GM03348 (cell line): ENCODE measurements around the gene NEDD4.
A peak's percentile ranks its signal among the peaks of the same experiment; 100 is the strongest.
"Not testable (repeated sequence)": the region's sequence is repeated elsewhere in the genome, so short reads cannot be mapped to it uniquely, and the experiment has no call there.

Experiments
- DNase-seq: peaks from one replicate; pipeline ENCODE4 v3.0.0; 2012; ENCODE audit warnings: low spot score

The NEDD4 gene

DNA sequence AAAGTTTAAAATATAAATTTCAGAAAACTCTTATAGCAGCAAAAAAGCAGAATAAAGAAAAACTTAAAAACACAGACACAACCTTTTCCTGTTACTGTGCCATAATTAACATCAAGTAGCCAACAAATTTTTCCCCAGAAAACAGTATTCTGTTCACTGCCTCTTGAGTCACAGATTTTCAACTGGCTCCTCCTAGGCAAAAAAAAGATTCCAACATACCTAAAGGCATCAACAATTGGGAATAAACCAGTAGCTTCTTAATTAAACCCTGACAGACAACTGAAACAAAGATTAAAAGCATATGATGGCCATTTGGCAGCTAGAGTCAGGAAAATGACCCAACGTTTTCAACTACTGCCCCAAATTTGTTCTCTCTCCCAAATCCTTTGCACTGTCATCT is 10.9 kb upstream of the NEDD4 start:
- not testable (repeated sequence) for DNase-seq

DNA sequence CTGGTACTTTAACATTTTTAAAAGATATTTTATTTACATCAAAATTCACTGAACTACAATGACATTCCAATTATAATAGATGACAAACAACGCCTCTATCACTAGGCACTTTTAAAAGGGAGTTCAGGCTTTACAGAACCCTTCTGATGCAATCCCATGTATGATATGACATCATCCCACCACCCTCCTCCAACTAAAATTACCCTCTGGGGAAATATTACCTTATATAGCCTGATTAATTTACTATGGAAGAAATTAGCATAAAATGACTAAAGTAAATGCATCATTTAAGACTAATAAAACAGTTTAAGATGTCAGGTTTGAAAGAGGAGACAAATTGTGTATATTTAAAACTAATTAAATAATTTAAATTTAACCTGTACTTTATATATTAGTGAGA is 10.4 kb upstream of the NEDD4 start:
- not testable (repeated sequence) for DNase-seq

GRCh38 chr15:56003277-56003676 is 9.9 kb upstream of the NEDD4 start:
- not testable (repeated sequence) for DNase-seq

DNA sequence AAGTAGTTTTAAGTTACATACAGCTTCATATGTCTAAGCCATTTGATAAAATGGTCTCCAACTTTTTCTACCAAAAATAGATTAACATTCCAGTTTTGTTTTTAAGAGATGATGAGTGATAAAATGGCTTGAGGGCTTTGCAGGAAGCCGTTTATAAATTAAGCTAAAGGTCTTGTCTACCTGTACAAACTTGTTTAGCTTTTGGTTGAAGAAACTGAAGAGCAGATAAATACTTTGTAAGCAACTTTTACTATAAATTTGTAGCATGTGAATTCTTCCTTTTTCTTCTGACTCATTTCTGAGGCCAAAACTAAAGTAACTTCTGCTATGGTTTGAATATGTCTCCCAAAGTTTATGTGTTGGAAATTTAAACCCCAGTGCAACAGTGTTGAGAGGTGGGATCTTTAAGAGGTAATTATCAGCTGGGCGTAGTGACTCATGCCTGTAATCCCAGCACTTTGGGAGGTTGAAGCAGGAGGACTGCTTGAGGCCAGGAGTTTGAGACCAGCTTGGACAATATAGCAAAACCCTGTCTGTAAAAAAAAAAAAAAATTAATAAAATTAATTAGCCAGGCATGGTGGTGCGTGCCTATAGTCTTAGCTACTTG is 8.2 kb upstream of the NEDD4 start:
- no peak for DNase-seq

- no peak for DNase-seq
Observed at GRCh38 chr15:55999658-56000057, 6.2 kb upstream of the NEDD4 start.

- DNase-seq, result no peak
Observed at GRCh38 chr15:55998478-55998877, 5.1 kb upstream of the NEDD4 start.

DNA sequence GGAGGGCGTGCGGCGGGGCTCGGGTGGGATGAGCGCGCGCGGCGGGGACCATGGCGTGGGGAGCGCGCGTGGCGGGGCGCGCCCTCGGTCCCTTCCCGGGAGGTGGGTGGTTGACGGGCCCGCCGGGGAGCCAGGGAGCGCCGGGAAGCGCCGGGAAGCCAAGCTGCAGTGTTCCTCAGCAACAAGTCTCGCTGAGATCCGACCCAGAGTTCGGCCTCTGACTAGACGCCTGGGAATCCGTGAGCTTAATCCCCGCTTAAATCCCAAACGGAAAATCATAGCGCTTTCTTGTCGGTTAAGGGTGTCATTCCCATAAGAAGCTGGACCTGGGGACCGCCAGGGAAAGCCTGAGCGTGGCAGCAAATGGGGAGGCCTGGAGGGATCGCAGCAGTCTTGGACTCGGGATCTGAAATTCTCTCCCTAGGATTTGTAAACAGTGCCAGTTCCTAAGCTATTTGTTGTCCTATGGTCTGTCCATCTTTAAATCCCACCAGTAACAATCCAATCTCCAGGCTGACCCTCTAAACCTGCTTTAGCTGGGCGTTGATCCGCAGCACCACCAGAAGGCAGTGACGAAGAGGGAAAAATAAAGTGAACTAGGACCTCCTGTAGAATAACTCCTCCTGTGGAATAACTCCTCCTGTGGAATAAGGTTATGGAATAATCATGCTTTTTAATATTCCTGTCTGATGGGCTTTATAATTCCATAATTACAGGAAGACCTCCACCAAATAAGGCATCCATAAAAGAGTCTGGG is 570 bp upstream of the NEDD4 start:
- peak; percentile 40 for DNase-seq

DNA sequence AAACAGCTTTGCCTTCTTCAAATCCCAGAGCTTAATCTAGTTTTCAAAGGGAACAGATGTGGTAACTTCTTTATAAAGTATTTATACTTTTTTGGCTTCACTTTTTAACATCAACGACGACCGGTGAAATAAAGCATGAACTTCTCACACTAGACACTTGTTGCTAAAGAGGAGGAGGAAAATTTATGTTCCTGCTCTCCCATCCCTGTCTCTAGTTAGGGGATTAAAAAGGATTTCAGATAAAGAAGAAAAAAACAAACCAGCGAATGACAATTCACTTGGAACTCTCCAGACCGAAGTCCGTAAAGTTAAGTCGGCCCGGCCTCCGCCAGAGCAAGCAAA is 672 bp downstream of the NEDD4 start:
- no peak for DNase-seq

- no peak for DNase-seq
Observed at GRCh38 chr15:55991802-55992768, 1.3 kb downstream of the NEDD4 start.

- no peak for DNase-seq
Observed at GRCh38 chr15:55990998-55991397, 2.4 kb downstream of the NEDD4 start.

- DNase-seq, result no peak
Observed at GRCh38 chr15:55990516-55990915, 2.9 kb downstream of the NEDD4 start.

GRCh38 chr15:55989383-55989782 is 4.0 kb downstream of the NEDD4 start:
- DNase-seq, result no peak

DNA sequence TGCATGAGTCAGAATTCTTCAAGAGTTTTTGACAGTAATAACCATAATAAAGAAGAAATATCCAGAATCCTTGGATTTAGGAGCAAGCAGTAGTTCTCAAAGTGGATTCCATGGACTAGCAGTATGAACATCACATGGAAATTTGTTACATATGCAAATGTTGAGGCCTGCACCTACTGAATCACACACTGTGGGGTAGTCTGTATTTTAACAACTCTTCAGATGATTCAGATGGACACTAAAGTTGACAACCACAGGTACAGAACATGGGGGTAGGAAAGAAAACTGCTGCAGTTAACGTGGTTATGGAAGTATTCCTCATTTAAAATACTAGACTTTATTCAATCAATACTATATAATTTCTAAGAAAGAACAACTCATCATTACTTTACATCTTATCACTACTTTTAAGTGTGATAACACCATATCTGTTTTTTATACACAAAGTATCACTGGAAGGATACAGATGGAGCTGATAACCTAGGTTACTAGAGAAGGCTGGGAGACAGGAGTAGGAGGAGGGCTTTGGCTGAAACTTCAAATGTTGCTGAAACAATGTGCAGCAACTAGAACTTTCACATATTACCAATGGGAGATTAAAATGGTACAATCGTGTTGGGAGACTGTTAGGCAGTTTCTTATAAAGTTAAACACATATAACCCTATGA is 11.7 kb downstream of the NEDD4 start:
- no peak for DNase-seq

DNA sequence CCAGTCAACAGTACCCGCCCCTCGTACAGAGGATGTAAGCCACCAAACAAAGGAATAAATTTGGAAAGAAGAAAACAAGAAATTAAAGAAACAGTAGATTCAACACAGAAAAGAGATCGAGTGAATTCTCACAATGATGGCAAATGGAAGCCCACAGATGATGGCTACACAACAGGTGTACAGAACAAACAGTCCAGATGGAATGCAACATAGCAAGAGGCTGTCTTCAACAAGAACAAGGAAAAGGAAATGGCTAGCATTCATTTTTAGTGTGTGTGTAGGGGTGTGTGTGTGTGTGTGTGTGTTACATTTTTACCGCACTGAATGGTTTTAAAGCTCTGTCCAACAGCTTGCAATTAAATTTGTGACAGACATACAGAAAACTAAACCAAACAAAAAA is 12.9 kb downstream of the NEDD4 start:
- DNase-seq, result no peak

DNA sequence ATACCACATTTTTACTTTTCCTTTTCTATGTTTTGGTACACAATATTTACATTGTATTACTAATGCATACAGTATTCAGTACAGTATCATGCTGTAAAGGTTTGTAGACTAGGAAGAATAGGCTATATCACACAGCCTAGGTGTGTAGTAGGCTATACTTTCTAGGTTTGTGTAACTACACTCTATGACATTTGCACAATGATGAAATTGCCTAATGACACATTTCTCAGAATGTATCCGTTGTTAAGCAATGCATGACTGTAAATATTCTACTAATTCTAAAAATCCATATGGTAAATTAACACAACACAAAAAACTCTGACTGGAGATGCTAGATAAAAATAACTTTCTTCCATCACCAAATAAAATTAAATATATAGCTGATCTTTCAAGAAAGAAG is 16.2 kb downstream of the NEDD4 start:
- no peak for DNase-seq

DNA sequence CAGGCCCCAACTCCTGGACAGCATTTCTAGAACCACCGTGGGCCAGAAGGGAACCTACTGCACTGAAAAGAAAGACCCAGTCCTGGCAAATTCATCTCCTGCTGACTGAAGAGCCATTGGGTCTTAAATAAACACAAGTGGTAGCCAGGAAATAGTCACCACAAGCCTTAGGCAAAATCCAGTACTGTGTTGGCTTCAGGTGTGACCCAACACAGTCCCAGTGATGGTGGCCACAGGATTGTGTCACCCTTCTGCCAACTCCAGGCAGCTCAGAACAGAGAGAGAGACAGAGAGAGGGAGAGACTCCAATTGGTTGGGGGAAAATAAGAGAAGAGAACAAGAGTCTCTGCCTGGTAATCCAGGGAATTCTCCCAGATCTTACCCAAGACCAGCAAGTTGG is 23.1 kb downstream of the NEDD4 start:
- DNase-seq, result no peak

- DNase-seq, result no peak
Observed at GRCh38 chr15:55969582-55969981, 23.8 kb downstream of the NEDD4 start.

- DNase-seq, result no peak
Observed at GRCh38 chr15:55968923-55969322, 24.5 kb downstream of the NEDD4 start.

DNA sequence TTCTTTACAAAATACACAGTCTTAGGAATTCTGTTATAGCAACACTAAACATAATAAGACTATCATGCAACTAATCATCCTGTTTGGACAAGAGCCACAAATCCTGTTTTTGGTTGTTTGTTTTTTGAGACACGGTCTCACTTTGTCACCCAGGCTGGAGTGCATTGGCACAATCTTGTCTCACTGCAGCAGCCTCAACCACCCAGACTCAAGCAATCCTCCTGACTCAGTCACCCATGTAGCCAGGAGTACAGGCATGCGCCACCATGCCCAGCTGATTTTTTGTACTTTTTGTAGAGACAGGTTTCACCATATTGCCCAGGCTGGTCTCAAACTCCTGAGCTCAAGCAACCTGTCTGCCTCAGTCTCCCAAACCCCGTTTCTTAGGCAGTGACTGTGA is 28.3 kb downstream of the NEDD4 start:
- no peak for DNase-seq

DNA sequence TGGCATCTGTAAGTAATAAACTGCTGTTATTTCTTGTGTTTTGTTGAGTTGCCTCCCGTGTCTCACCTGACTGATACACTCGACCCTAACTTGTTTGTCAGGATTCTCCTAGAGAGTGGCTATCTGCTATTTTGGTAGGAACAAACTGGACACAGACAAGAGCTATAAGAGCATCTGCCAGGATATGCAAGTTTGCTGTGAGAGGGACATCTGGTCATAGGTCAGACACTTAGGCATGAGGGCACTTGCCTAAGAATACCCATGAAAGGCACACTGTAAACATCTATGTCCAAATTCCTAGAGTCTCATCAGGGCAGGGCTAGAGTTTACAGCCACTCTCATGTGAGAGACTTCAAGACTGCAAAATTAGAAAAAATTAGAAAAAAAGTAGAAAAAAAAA is 32.5 kb downstream of the NEDD4 start:
- DNase-seq, result no peak

GRCh38 chr15:55959744-55960447 is 33.5 kb downstream of the NEDD4 start:
- DNase-seq, result no peak

GRCh38 chr15:55958349-55958748 is 35.1 kb downstream of the NEDD4 start:
- no peak for DNase-seq
